Activated CD4-positive, CD25-positive, alpha-beta regulatory T cell (primary cell): ENCODE data around the gene SLC16A13.
"Not testable (repeated sequence)": the region's sequence is repeated elsewhere in the genome, so short reads cannot be mapped to it uniquely, and the experiment has no call there.

Experiments
- DNase-seq, 4 experiments: peaks; one replicate each; lab custom pipeline; 2025; lab: John Stamatoyannopoulos, UW

Gene SLC16A13

GRCh38 chr17:7063518-7064094 lies 27.8 kb downstream of the SLC16A13 start:
- no peak for DNase-seq

- no peak for DNase-seq
These were observed 28.4 kb downstream of the SLC16A13 start for GRCh38 chr17:7064261-7064660.

- no peak for DNase-seq
These were observed 31.4 kb downstream of the SLC16A13 start for GRCh38 chr17:7067198-7067597.

- DNase-seq = no peak
These were observed 32.5 kb downstream of the SLC16A13 start for GRCh38 chr17:7068268-7068667.

- no peak for DNase-seq
These were observed 34.9 kb downstream of the SLC16A13 start for GRCh38 chr17:7070712-7071111.

- DNase-seq = no peak
These were observed 36.6 kb downstream of the SLC16A13 start for GRCh38 chr17:7072406-7072805.

- DNase-seq = no peak
These were observed 39.1 kb downstream of the SLC16A13 start for GRCh38 chr17:7074931-7075330.

- DNase-seq = no peak
These were observed 42.2 kb downstream of the SLC16A13 start for GRCh38 chr17:7077911-7078546.

GRCh38 chr17:7078711-7079110 lies 42.9 kb downstream of the SLC16A13 start:
- no peak for DNase-seq

GRCh38 chr17:7079581-7080455 lies 44.0 kb downstream of the SLC16A13 start, which contains the start of gene CLEC10A:
Gene CLEC10A, minus strand, starts transcription at chr17:7080251. Its CDS starts 1,439 bp downstream, at chr17:7078812.
- DNase-seq = no peak

- no peak for DNase-seq
These were observed 44.7 kb downstream of the SLC16A13 start for GRCh38 chr17:7080456-7081041.

- DNase-seq = no peak
These were observed 45.7 kb downstream of the SLC16A13 start for GRCh38 chr17:7081341-7082062.

- DNase-seq = no peak
These were observed 47.8 kb downstream of the SLC16A13 start for GRCh38 chr17:7083592-7083991.

GRCh38 chr17:7084088-7084487 lies 48.3 kb downstream of the SLC16A13 start:
- no peak for DNase-seq

GRCh38 chr17:7088442-7088841 lies 52.6 kb downstream of the SLC16A13 start:
- DNase-seq = not testable (repeated sequence)

GRCh38 chr17:7089570-7089969 lies 53.8 kb downstream of the SLC16A13 start:
- DNase-seq = not testable (repeated sequence)
